ENCODE results near the gene NUP210L.
"Not testable (repeated sequence)": the region's sequence is repeated elsewhere in the genome, so short reads cannot be mapped to it uniquely, and the experiment has no call there.

- not testable (repeated sequence) for TF ChIP-seq EZH2 (IDR thresholded peaks at IDR 0.05); POLR2AphosphoS5 (IDR thresholded peaks at IDR 0.05; ENCODE audit: borderline replicate concordance, low read depth, low read length); FOXP2 (optimal IDR thresholded peaks at IDR 0.05; ENCODE audit: control extremely low read depth, extremely low read length, insufficient read depth)
These were observed 173.1 kb downstream of the NUP210L start for GRCh38 chr1:153981735-153982134.

All from SK-N-MC (cell line).